ENCODE measurements around the gene ALPP.
A peak's percentile ranks its signal among the peaks of the same experiment; 100 is the strongest.
"Not testable (repeated sequence)": the region's sequence is repeated elsewhere in the genome, so short reads cannot be mapped to it uniquely, and the experiment has no call there.

The ALPP gene
- 0 to 0.99 (median 0) reads per million in 17 experiments for total RNA-seq

DNA sequence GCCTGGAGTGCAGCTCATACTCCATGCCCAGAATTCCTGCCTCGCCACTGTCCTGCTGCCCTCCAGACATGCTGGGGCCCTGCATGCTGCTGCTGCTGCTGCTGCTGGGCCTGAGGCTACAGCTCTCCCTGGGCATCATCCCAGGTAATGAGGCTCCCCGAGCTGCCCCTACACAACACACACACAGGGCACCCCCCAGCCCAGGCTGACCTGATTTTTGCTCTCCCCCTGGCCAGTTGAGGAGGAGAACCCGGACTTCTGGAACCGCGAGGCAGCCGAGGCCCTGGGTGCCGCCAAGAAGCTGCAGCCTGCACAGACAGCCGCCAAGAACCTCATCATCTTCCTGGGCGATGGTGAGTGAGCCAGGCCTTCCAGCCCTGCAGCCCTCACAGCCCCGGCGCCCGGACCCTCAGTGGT, at the start of gene ALPP:
Gene ALPP, plus strand, starts transcription at position 17 of the 417 bp plus-strand sequence. Its CDS starts 52 bp downstream, at position 69.
- not testable (repeated sequence) for DNase-seq

DNA sequence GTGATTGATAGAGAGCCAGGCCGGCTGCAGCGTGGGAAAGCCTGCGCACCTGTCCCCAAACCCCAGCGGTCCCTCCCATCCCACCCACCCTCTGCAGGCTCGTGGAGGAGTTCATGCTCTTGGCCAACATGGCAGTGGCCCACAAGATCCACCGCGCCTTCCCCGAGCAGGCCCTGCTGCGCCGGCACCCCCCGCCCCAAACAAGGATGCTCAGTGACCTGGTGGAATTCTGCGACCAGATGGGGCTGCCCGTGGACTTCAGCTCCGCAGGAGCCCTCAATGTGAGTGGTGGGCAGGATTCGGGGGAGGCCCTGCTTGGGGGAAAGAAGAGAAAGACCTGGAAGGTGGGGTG, 48.9 kb upstream of the ALPP start:
- no peak for DNase-seq

DNA sequence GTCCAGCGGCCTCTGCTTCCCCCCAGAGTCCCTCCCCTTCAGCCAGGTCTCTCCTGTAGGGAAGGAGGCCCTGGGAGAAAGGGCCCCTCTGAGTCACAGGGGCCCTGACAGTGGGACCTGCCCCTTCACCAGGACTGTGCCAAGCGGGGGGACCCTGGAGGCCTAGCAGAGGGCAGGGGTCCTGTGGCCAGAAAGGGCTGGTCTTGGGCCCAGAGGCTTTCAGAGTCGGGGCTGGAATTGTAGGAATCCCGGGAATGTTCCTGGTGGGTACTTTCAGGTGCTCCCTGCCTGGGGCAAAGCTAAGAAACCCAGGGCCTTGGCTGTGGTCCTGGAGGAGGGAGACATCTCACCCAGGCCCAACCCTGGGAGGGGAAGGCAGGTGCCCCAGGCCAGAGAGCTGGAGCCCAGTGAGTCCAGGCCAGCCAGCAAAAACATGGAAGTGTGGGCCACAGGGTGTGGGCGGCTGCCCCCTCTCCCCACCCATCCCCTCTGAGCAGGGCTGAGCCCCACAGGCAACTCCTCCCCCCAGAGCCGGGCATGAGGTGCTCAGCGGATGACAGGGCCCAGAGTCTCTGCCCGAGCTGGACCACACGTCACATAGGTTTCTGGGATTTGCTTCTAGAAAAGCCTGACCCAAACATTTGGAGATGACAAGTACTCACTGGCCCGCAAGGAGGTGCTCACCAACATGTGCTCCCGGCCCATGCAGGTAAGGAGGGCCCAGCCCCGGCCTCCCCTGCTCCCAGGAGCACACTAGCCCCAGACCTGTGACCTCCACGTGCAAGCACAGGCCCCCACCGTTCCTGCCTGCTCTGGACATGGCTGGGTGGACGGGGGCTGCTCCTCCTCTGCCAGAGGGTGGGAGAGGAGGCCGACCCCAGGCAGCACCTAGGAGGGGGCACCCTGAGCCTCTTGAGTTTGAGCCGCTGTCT, 48.2 kb upstream of the ALPP start:
- DNase-seq: no peak

DNA sequence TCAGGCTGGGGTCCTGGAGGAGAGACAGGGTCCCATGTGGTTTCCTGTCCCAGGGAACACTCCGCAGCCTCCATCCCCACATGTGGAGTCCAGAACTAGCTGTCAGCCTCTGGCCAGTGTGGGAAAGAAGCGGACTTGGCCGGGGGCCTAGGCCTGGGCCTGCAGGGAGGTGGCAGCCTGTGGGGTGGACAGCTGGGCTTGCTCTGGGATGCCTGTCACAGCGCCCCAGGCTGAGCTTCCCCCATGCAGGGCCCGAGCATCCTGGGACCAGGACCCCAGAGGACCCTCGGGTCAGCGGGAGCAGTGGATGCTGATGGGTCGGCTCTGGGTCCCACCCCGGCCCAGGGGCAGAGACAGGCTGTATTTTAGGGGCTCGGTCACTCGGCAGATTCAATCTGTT, 47.5 kb upstream of the ALPP start:
- DNase-seq: not testable (repeated sequence)

DNA sequence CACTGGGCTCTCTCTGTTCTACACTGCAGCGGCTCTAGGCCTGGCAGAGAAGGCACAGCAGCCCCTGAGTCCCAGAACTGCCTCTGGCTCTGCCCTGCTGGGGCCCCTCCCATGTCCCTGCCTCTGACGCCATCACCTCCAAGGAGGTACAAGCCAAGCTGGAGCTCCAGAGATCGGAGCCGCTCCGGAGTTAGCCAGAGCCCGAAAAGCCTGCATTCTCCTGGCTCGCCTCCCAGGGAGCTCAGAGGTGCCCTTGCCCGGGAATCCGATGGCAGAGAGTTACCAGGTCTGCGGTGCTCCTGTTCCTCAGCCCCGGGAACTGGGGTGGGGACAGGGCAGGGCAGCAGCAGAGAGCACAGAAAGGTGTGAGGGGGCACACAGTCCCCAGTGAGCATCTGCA, 46.9 kb upstream of the ALPP start:
- not testable (repeated sequence) for DNase-seq

DNA sequence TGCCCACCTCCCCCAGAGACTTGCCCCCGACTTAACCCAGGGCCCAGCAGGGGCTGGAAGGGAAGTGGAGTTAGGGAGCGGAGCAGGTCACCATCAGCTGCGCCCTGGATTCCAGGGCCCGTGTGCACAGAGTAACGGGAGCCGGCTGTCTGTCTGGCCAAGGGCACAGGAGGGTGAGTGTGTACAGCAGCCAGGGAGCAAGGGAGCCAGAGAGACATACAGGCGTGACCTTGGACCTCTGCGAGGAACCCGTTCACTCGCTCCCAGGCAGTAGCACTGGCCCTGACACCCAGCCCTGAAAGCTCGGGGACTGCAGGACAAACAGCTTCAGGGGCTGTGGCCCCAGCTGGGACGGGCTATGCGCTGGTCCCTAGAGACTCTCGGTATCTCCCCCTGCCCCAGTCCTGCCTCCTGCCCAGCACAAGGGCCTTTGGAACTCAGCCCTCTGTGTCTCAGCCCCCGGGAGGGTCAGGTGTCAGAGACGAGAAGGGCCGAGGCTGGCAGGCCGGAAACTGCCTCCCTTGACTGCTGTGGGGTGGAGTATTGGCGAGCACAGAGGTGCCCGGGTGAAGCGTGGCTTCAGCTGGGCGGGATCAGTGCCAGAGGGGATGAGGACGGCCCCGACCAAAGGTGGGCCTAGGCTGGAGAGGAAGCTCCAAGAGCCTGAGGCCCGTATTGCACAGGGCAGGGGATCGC, 46.2 kb upstream of the ALPP start:
- not testable (repeated sequence) for DNase-seq

DNA sequence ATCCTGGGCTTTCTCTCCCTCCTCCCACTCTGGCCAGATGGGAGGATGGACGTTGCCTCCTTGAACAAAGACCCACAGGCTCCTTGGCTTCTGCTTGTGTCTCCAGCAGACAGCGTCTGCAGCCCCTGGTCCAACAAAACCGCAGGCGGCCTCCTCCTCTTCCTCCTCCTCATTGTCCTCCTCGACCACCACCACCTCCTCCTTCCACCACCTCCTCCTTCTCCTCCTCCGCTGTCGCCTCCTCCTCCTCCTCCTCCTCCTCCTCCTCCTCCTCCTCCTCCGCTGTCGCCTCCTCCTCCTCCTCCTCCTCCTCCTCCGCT, 45.7 kb upstream of the ALPP start:
- DNase-seq: no peak

DNA sequence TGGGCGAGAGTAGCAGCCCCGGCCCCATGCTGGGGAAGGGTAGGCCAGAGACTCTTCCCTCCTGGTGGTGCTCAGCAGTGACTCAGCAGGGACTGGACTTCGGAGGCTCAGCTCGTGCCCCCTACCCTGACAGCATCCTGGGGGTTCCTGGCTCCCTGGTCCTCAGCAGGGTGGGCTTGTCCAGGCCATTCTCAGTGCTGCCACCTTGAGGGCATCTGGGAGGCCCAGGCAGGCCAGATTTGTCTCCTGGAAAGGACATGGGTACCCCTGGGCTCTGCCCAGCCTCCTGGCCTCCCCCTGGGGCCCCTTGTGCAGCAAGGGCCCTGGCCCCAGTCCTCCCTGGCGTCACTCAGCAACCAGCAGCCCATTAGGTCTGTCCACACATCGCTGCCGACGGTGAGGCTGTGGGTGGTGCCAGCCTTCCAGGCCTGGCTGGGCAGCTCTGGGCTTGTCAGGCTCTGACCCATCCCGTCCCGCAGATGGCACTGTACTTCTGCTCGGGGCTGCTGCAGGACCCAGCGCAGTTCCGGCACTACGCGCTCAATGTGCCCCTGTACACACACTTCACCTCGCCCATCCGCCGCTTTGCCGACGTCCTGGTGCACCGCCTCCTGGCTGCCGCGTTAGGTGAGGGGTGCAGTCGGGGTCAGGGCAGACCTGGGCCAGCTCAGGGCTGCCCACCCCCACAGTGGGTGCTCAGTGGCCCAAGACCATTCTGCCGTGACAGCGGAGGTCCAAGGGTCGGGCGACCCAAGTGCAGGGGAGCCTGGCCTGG, 45.0 kb upstream of the ALPP start:
- DNase-seq: peak in 1 of 4 experiments; percentile 9

DNA sequence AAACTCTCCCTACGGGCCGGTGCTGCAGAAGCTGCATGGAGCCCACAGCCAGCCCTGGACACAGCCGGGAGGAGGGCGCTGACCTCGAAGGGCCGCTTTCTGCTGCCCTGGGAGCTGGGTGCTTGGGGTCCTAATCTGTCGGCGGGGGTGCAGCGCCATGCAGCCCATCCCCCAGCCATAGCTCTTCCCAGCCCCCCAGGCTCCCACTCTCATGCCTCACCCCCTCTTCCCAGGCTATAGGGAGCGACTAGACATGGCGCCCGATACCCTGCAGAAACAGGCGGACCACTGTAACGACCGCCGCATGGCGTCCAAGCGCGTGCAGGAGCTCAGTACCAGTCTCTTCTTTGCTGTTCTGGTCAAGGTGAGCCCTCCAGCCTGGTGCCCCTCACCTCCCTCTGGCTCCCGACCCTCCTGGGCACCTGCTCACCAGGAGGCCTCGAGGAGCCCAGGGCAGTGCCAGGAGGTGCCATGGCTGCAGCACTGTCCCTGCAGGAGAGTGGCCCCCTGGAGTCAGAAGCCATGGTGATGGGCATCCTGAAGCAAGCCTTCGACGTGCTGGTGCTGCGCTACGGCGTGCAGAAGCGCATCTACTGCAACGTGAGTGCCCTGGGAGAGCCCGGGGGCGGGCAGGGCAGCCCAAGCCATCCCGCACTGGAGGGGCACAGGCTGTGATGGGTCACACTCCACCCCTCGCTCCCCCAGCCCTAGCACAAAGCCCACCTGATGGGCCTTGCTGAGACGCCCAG, 44.2 kb upstream of the ALPP start:
- DNase-seq: not testable (repeated sequence)

DNA sequence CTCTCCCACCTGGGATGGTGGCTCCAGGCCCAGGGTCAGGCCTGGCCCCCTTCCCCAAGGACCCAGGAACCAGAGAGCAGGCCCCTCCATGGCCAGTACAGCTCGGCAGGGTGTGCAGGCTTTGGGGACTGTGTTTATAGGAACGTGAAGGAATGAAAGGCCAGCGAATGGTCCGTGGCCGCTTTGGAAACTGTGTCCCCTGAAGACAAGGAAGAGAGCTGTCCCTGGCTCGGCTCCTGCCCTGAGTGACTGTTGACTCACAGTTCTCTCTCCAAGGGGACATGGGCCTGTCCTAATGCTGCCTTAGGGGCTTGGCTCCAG, 43.7 kb upstream of the ALPP start:
- DNase-seq: not testable (repeated sequence)

DNA sequence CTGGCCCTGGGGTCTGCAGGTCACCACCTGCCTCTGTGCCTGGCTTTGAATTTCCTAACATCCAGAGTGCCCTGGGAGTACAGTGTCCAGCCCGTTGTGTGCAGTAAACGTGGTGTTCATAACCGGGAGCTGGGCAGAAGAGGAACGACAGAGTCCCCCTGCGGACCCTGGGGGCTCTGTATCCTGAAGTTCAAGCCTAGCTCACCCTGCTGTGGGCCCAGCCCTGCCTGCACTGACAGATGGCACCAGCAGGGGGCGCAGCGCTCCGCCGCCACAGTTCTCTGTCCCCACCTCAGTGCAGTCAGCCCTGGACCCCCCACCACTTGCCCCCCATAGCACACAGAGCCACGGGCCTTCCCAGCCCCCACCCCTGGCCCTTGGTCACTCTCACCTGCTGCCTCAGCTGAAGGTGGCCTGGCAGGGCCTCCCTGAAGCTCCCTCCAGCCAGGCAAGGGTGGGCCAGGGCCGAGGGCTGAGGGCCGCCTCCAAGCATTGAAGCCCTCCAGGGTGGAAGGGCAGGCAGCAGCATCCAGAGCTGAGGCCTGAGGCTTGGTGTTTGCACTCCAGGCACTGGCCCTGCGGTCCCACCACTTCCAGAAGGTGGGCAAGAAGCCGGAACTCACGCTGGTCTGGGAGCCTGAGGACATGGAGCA, 43.2 kb upstream of the ALPP start:
- DNase-seq: not testable (repeated sequence)

DNA sequence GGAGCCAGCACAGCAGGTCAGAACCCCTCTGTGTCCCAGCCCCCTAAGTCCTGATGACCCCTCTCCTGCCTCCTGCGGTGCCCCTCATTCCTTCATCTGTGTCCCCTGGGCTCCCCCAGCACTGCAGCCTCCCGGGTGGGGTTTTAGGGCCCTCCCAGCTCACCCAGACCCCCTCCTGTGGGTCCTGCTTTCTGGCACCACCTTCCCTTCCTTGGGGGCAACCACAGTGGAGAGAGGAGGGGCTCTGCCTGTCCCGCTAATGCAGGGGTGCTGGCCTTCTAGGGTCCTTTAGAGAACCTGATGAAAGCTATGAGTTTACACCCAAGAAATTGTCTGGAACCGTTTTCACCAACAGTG, 42.7 kb upstream of the ALPP start:
- DNase-seq: no peak

DNA sequence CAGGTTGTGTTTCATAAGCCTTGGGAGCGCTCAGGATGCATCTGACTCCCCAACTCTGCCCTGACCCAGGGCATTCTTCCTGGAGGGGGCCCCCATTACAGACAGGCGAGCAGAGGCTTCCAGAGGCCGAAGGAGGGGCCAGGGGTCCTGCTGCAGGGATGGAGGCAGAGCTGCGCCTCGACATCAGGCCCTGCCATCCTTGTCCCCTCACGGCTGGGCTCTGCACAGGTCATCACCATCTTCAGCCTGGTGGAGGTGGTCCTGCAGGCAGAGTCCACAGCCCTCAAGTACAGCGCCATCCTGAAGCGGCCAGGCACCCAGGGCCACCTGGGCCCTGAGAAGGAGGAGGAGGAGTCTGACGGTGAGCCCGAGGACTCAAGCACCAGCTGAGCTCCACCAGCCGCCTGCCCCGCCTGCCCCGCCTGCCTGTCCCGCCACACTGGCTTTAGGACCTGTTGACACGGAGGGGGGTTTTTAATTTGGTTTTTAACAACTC, 42.3 kb upstream of the ALPP start:
- DNase-seq: no peak

DNA sequence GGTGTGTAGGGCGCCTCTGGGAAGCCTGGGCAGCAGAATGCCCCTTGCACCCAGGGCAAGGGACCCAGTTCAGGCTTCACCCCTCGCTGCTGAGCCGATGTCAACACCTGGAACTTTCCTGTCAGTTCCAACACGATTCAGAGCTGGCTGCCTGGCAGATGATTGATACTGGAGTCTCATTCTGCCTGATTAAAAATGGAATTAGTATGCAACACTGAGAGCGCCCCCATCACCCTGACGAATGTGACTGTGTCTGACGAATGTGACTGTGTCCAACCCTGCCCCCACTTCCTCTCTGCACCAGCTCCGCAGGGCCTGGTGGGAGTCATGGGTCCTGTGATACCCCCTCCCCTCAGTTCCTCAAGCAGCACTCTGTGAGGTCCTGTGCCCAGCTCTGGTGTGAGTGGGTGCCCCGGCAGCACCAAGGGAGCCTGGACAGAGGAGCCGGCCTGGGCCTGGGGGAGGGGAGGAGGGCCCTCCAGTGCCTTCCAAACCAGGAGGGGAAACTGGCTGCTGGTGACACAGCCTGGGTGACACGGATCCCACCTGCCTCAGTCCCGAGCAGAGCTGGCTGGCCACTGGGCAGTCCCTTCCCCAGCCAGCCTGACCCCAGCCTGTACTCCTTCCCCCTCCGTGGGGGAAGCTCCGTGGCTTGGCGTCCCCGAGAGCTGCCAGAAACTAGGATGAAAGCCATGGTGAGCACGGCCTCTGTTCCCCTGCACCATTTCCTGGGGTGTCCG, 41.4 kb upstream of the ALPP start:
- DNase-seq: peak; percentile 25 to 62 (median 48)

DNA sequence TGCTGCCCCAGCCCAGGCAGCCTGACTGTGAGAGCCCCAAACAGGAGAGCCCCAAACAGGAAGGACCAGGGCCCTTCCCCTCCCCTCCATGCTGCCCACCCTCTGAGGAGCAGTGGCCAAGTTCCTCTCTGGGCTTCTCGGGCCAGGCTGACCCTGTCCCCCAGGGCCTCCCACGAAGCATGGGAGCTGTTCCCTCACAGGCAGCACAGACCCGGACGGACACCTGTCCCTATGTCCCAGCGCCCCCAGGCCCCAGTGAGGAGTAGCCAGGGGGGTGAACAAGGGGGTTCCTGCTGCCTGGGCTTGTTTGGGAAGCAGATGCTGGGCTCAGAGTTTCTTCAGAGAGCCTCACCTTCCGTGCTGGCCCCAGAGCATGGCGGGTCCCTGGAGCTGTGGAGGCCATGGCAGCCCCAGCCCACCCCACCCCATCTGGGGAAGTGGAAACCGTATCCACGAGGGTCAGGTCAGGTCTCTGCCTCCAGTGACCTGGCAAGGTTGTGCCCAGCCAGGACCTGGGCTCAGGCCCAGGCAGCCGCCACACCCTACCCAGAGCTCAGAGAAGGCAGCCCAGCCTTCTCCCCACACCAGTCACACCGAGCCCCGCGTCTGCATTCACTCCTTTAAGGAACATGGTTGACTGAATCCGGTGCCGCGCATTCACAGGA, 40.3 kb upstream of the ALPP start:
- not testable (repeated sequence) for DNase-seq

DNA sequence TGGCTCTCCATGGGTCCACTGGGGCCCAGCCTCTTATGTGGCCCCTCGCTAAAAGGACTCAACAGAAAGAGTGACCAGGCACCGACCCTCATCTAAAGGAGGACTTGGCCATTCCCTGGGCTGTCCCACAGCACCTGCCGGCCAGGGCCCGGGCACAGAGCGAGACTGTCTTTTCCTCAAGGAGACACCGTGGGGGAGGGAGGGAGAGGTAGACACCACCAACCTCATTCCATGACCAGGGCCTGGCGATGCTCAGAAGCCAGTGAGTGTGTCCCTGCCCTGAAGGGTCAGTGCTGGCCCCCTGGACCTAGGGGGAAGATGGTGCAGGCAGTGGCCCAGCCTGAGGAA, 39.8 kb upstream of the ALPP start:
- DNase-seq: no peak

DNA sequence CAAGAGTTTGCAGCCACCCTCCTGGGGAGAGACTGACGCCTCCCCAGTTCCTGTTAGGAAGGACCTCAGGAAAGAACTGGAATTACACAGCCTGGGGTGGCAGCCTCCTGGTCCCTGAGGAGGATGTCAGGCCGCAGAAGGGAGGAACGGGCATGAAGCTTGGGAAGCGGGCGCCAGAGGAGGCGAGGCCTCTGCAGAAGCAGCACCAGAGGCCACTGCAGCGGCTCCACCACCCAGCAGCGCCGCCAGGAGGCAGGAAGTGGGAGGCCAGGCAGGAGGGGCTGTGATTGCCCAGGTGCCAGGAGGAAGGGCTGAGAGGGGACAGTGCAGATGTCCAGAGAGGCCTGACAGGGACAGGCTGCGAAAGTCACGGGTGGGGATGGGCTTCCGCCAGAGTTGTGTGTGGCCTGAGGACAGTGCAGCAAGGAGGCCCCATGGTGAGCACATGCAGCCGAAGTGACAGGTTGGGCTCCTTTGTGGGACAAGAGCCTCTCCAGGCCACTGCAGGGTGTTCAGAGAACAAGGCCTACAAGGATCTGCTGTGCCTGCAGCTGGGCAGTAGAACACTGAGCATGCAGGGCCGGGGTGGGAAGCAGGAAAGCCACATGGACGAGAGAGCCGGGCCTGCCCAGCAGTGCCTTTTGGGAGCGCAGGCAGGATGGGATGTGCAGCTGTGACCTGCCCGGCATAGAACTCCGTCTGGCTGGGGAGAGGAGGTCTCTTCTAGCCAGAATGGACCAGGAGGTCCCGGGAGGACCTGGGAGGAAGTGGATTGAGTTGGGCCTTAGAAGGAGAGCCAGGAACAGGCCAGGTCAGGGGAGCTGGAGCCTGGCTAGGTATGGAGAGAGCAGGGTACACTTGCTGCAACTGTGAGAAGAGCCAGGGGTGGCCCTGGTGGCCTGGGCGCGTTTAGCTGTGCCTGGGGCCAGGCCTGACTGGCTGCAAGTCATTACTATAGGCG, 39.1 kb upstream of the ALPP start:
- DNase-seq: no peak

DNA sequence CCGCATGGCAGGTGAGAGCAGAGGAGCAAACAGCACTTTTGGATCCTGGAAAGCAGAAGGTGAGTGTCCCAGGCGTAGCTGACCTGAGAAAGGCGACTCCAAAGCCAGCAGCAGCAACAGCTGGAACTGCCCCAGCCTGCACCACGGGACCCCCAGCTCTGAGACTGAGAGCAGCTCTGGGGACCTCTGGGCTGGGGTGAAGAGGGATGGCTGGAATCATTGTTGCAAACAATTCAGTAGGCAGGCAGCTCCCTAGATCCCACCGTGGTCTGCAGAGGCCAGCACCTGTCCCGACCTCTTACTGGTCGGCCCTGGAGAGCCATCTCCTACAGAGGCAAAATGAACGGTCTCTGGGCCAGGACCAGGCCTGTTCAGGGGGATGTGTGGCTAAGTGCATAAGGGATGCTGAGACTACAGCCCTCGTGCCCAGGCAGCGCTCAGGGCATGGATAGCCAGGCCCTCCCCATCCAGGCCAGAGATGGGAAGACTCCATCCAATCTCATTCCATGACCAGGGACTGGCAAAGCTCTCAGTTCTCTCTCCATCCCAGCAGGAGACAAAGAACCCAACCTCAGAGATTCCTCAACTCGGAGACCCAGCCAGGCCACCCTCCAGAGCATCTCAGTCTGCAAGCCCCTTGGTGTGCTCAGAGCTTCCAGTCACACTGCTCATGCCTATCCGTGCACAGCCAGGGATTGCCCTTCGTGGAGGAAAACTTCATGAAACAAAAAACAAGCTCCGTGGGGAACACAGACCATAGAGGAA, 38.2 kb upstream of the ALPP start:
- DNase-seq: no peak

All from suppressor macrophage (primary cell).